Epithelial cell of proximal tubule (primary cell): Measurements from ENCODE around the gene C11orf58. TPM values are rescaled to one million over a fixed set of nuclear protein-coding genes. Genes with fewer than 3 reads are reported as not detected.

ENCODE experiments used
- DNase-seq: peaks from one replicate; pipeline ENCODE4 v3.0.0-alpha.2; 2011; ENCODE audit warnings: low read depth
- H3K4me3 ChIP-seq: 2 replicates; pipeline ENCODE4 v1.5.1; 2011; ENCODE audit warnings: low read depth, mild to moderate bottlenecking, low read length
- CTCF ChIP-seq: conservative IDR thresholded peaks from 2 replicates; pipeline ENCODE4 v1.5.1; 2012; ENCODE audit warnings: low read depth, mild to moderate bottlenecking, low read length
- total RNA-seq: library from RNA; depleted of rRNA; stranded (reverse); fragments of >200 nt; gene quantifications from 2 replicates; pipeline ENCODE4 v1.2.3, GENCODE V29; 2015

C11orf58 gene
- total RNA-seq, 1 donor from 2014 or later: 166 TPM

DNA sequence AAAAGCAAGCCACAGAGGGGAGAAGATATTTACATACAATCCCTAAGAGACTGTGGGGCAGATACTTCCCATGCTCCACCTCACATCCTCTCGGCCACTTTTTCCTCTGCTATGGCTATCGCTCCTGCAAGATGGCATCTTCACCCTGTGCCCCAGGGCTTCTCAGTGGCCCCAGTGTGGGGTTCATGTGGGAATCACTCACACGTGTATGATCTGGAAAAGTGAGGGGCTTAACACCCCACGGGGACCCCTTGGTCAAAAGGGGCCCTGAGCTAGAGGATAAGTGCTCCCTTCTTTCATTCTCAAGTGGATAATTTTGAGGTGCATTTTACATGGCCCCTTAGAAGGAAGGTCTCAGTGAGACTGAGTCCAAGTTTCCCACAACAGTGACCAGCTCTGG, 28.7 kb downstream of the C11orf58 start:
- H3K4me3 ChIP-seq: no peak overlapping the region
- DNase-seq: no peak
- no peak for TF ChIP-seq CTCF

GRCh38 chr11:16767957-16768356, 29.5 kb downstream of the C11orf58 start:
- TF ChIP-seq CTCF: no peak

DNA sequence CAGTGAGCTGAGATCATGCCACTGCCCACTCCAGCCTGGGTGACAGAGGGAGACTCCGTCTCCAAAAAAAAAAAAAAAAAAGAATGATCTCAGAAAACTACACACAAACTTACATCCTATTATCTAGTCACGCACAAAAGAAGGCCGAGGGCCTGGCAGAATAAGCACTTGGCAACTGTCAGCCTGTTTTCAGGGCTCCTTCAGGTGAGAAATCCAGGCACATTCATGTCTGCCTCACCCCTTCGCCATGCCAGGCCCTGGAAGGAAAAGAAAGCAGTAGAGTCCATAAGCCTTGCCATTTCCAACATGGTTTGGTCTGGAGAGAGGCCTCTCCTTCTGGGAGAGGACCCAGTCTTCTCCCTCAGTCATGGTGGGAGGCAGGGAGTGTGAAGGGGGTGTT, 30.9 kb downstream of the C11orf58 start:
- H3K4me3 ChIP-seq: no peak overlapping the region
- no peak for DNase-seq
- TF ChIP-seq CTCF: no peak

More at GRCh38 chr11:16767957-16768356, 29.5 kb downstream of the C11orf58 start:
- no peak overlapping the region for H3K4me3 ChIP-seq
- DNase-seq: no peak

- no peak overlapping the region for H3K4me3 ChIP-seq
- TF ChIP-seq CTCF: no peak
- no peak for DNase-seq
Observed at GRCh38 chr11:16770016-16770415, 31.6 kb downstream of the C11orf58 start.

DNA sequence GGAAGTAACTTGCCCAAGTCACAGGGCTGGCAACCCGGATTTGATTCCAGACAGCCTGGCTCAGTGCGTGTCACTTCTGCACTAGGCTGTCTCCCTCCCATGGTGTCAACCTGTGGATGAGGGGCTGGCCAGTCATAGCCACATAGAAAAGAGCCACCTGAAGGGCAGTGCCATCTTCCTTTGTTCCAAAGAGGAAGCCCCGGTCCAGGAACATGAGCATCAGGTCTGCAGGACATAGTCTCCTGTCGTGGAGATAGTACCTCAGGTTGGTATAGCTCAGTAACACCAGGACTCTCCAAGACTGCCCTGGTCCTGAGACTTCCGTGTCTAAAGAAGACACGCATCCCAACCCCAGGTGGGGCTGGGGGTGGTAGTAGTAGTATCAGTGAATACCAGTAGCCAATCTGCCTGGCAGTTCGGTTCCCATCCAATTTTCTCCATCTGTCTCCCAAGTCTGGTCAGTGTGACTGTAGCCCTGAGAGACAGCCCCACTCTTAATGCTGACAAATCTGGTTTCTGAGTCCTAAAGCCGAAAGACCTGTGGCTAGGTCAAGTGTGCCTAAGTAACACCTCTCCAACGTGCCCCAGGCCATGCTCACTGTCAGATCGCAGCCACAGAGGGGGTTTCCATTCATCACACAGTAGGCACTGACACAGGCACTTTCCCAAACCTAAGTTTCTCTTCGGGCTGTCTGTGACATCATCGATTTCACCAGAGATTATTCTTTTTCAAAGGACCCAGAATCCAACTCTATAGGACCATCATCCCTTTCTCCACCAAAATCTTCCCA, 33.1 kb downstream of the C11orf58 start:
- no peak overlapping the region for H3K4me3 ChIP-seq
- TF ChIP-seq CTCF: no peak
- no peak for DNase-seq

- no peak overlapping the region for H3K4me3 ChIP-seq
- DNase-seq: no peak
- no peak for TF ChIP-seq CTCF
Observed at GRCh38 chr11:16772141-16772512, 33.7 kb downstream of the C11orf58 start.
